Breast epithelium (tissue), 4 donors: Measurements from ENCODE around the gene MFSD12. TPM values are rescaled to one million over a fixed set of nuclear protein-coding genes. Genes with fewer than 3 reads are reported as not detected.

Experiments
- DNase-seq, 2 donors: peaks; one replicate each; pipeline ENCODE4 v3.0.0-alpha.2; 2019; ENCODE audit warnings: low spot score in 2 of 2
- H3K27ac ChIP-seq, 2 donors: fragments of 200-600 bp; sonication (generic) in 1 of 2; one replicate each; pipeline ENCODE4 v1.5.1; 2016 to 2019; ENCODE audit warnings: mild to moderate bottlenecking in 1 of 2
- H3K27me3 ChIP-seq, 2 donors: fragments of 200-600 bp; sonication (generic) in 1 of 2; one replicate each; pipeline versions ENCODE4 v1.5.1 to v1.6.0; 2017 to 2019; ENCODE audit warnings: control low read depth in 1 of 2, mild to moderate bottlenecking in 1 of 2
- H3K36me3 ChIP-seq: fragments of 200-600 bp; one replicate; pipeline ENCODE4 v1.5.1; 2019
- H3K4me1 ChIP-seq, 2 donors: fragments of 200-600 bp; sonication (generic); one replicate each; pipeline ENCODE4 v1.5.1; 2016 to 2019; ENCODE audit warnings: control low read depth in 1 of 2
- H3K4me3 ChIP-seq, 3 donors: fragments of 200-600 bp; sonication (generic); 1 replicate in 2 of 3; 2 replicates in 1 of 3; pipeline ENCODE4 v1.5.1; 2016 to 2019; ENCODE audit warnings: mild to moderate bottlenecking in 3 of 3, moderate library complexity in 2 of 3
- H3K9me3 ChIP-seq, 2 donors: fragments of 200-600 bp; sonication (generic) in 1 of 2; one replicate each; pipeline ENCODE4 v1.5.1; 2016 to 2019; ENCODE audit warnings: control low read depth in 1 of 2
- CTCF ChIP-seq, 3 donors: fragments of 450-650 bp; IDR thresholded peaks; one replicate each; pipeline ENCODE4 v1.5.1; 2016 to 2017; ENCODE audit warnings: antibody characterized with exemption in 3 of 3, mild to moderate bottlenecking in 3 of 3, moderate library complexity in 3 of 3
- POLR2A ChIP-seq: fragments of 450-650 bp; IDR thresholded peaks from one replicate; pipeline ENCODE4 v1.6.1; 2016; ENCODE audit warnings: antibody characterized with exemption, mild to moderate bottlenecking, moderate library complexity
- POLR2AphosphoS5 ChIP-seq, 3 donors: sonication (generic); formaldehyde crosslinking; IDR thresholded peaks; one replicate each; pipeline ENCODE4 v1.6.1; 2017; ENCODE audit warnings: antibody characterized with exemption in 3 of 3
- intact Hi-C: fragments of 100-400 bp; cut with DNase I; formaldehyde crosslinking; loops from one replicate; pipeline ENCODE4 v1.15.1; 2023; ENCODE audit warnings: low total_unique reads
- total RNA-seq, 3 donors: library from RNA; depleted of rRNA; stranded (reverse); fragments of >200 nt; gene quantifications; one replicate each; pipeline ENCODE4 v1.1.0, GENCODE V29; 2016

MFSD12 gene
- total RNA-seq, 3 donors from 2014 or later, result 44.5 to 50.9 (median 44.9) TPM

GRCh38 chr19:3515891-3516422, 41.4 kb downstream of the MFSD12 start:
- no peak overlapping the region for H3K4me3 ChIP-seq
- H3K4me1 ChIP-seq, result peaks cover 4 to 7% of the 10 kb centered on the region in 2 donors
- TF ChIP-seq POLR2A (no peak), CTCF (IDR thresholded peaks at IDR 0.05) (no peak), POLR2AphosphoS5 (IDR thresholded peaks at IDR 0.05) (no peak)
- intact Hi-C loops, result no loop called here
- no peak for DNase-seq
- no peak overlapping the region for H3K27ac ChIP-seq
- H3K9me3 ChIP-seq, result no peaks in the 10 kb centered on the region
- H3K36me3 ChIP-seq, result no peaks in the 10 kb centered on the region
- H3K27me3 ChIP-seq, result no peaks in the 10 kb centered on the region

- no peak overlapping the region for H3K27ac ChIP-seq
- TF ChIP-seq POLR2AphosphoS5 (IDR thresholded peaks at IDR 0.05) (no peak), POLR2A (no peak), CTCF (IDR thresholded peaks at IDR 0.05) (no peak)
- no peaks in the 10 kb centered on the region for H3K36me3 ChIP-seq
- H3K4me3 ChIP-seq, result no peak overlapping the region
- H3K27me3 ChIP-seq, result no peaks in the 10 kb centered on the region
- no peak for DNase-seq
- intact Hi-C loops, result no loop called here
- peaks cover 4 to 7% of the 10 kb centered on the region in 2 donors for H3K4me1 ChIP-seq
- H3K9me3 ChIP-seq, result no peaks in the 10 kb centered on the region
These were observed 42.5 kb downstream of the MFSD12 start for GRCh38 chr19:3514930-3515329.

GRCh38 chr19:3513229-3514140, 43.9 kb downstream of the MFSD12 start:
- TF ChIP-seq CTCF (IDR thresholded peaks at IDR 0.05) (no peak), POLR2AphosphoS5 (IDR thresholded peaks at IDR 0.05) (no peak), POLR2A (no peak)
- no peaks in the 10 kb centered on the region for H3K27me3 ChIP-seq
- no peak overlapping the region for H3K4me3 ChIP-seq
- no peaks in the 10 kb centered on the region for H3K9me3 ChIP-seq
- H3K4me1 ChIP-seq, result peaks cover 4 to 7% of the 10 kb centered on the region in 2 donors
- DNase-seq, result no peak
- H3K27ac ChIP-seq, result no peak overlapping the region
- H3K36me3 ChIP-seq, result no peaks in the 10 kb centered on the region
- intact Hi-C loops, result no loop called here

- H3K4me3 ChIP-seq, result no peak overlapping the region
- no peak overlapping the region for H3K27ac ChIP-seq
- no peak for TF ChIP-seq CTCF (IDR thresholded peaks at IDR 0.05)
- TF ChIP-seq POLR2AphosphoS5 (IDR thresholded peaks at IDR 0.05), result no peak
- TF ChIP-seq POLR2A, result no peak
- intact Hi-C loops, result no loop called here
- no peak for DNase-seq
- no peaks in the 10 kb centered on the region for H3K27me3 ChIP-seq
- H3K4me1 ChIP-seq, result peaks cover 5 to 7% of the 10 kb centered on the region in 2 donors
- H3K36me3 ChIP-seq, result no peaks in the 10 kb centered on the region
- H3K9me3 ChIP-seq, result no peaks in the 10 kb centered on the region
These were observed 44.7 kb downstream of the MFSD12 start for GRCh38 chr19:3512562-3513228.
